Measurements from ENCODE around the gene LRFN3.
A peak's percentile ranks its signal among the peaks of the same experiment; 100 is the strongest.
"Not testable (repeated sequence)": the region's sequence is repeated elsewhere in the genome, so short reads cannot be mapped to it uniquely, and the experiment has no call there.

Gene LRFN3

GRCh38 chr19:35977446-35978222 lies 41.5 kb downstream of the LRFN3 start:
- no peak overlapping the region for H3K4me3 ChIP-seq (replicated peaks in 1 of 2; ENCODE audit: low read depth in 2 of 2, low read length in 2 of 2)
- no peak for DNase-seq (ENCODE audit: low read depth in 2 of 2)
- TF ChIP-seq CTCF (IDR thresholded peaks at IDR 0.05; ENCODE audit: low read depth, low read length), result no peak

- TF ChIP-seq CTCF (IDR thresholded peaks at IDR 0.05; ENCODE audit: low read depth, low read length), result no peak
- no peak overlapping the region for H3K4me3 ChIP-seq (replicated peaks in 1 of 2; ENCODE audit: low read depth in 2 of 2, low read length in 2 of 2)
- no peak for DNase-seq (ENCODE audit: low read depth in 2 of 2)
Observed at GRCh38 chr19:35978271-35978670, 42.1 kb downstream of the LRFN3 start.

GRCh38 chr19:35978832-35979365 lies 42.7 kb downstream of the LRFN3 start:
- TF ChIP-seq CTCF (IDR thresholded peaks at IDR 0.05; ENCODE audit: low read depth, low read length), result no peak
- no peak overlapping the region for H3K4me3 ChIP-seq (replicated peaks in 1 of 2; ENCODE audit: low read depth in 2 of 2, low read length in 2 of 2)
- no peak for DNase-seq (ENCODE audit: low read depth in 2 of 2)

- not testable (repeated sequence) for DNase-seq (ENCODE audit: low read depth in 2 of 2); H3K4me3 ChIP-seq (replicated peaks in 1 of 2; ENCODE audit: low read depth in 2 of 2, low read length in 2 of 2)
Observed at GRCh38 chr19:35980997-35981396, 44.8 kb downstream of the LRFN3 start.

GRCh38 chr19:35983177-35983576 lies 47.0 kb downstream of the LRFN3 start:
- TF ChIP-seq CTCF (IDR thresholded peaks at IDR 0.05; ENCODE audit: low read depth, low read length), result no peak
- DNase-seq (ENCODE audit: low read depth in 2 of 2), result no peak
- no peak overlapping the region for H3K4me3 ChIP-seq (replicated peaks in 1 of 2; ENCODE audit: low read depth in 2 of 2, low read length in 2 of 2)

- TF ChIP-seq CTCF (IDR thresholded peaks at IDR 0.05; ENCODE audit: low read depth, low read length), result no peak
- H3K4me3 ChIP-seq (replicated peaks in 1 of 2; ENCODE audit: low read depth in 2 of 2, low read length in 2 of 2), result no peak overlapping the region
- DNase-seq (ENCODE audit: low read depth in 2 of 2), result no peak
Observed at GRCh38 chr19:35986111-35986510, 49.9 kb downstream of the LRFN3 start.

- peak overlapping the region; percentile 21 to 25 for H3K4me3 ChIP-seq (replicated peaks in 1 of 2; ENCODE audit: low read depth in 2 of 2, low read length in 2 of 2)
- no peak for TF ChIP-seq CTCF (IDR thresholded peaks at IDR 0.05; ENCODE audit: low read depth, low read length)
- DNase-seq (ENCODE audit: low read depth in 2 of 2), result no peak
Observed at GRCh38 chr19:35986664-35987570, 50.7 kb downstream of the LRFN3 start.
